ES-I3 (cell line): ENCODE data around the gene RHOXF2B.
"Not testable (repeated sequence)": the region's sequence is repeated elsewhere in the genome, so short reads cannot be mapped to it uniquely, and the experiment has no call there.

Source experiments
- H3K36me3 ChIP-seq: 2 replicates; pipeline ENCODE4 v1.6.1; 2013; ENCODE audit warnings: mild to moderate bottlenecking, low read length, control low read depth, moderate library complexity; ENCODE audit not compliant: insufficient read depth
- H3K4me1 ChIP-seq: 2 replicates; pipeline ENCODE4 v1.6.1; 2013; ENCODE audit warnings: mild to moderate bottlenecking, control low read depth, low read length; ENCODE audit not compliant: insufficient read depth
- H3K9ac ChIP-seq: 2 replicates; pipeline ENCODE4 v1.6.1; 2013; ENCODE audit warnings: low read depth, mild to moderate bottlenecking, low read length, moderate library complexity
- H3K9me3 ChIP-seq: 2 replicates; pipeline ENCODE4 v1.6.1; 2013; ENCODE audit warnings: mild to moderate bottlenecking, low read length, moderate library complexity; ENCODE audit not compliant: control insufficient read depth, insufficient read depth

The RHOXF2B gene

DNA sequence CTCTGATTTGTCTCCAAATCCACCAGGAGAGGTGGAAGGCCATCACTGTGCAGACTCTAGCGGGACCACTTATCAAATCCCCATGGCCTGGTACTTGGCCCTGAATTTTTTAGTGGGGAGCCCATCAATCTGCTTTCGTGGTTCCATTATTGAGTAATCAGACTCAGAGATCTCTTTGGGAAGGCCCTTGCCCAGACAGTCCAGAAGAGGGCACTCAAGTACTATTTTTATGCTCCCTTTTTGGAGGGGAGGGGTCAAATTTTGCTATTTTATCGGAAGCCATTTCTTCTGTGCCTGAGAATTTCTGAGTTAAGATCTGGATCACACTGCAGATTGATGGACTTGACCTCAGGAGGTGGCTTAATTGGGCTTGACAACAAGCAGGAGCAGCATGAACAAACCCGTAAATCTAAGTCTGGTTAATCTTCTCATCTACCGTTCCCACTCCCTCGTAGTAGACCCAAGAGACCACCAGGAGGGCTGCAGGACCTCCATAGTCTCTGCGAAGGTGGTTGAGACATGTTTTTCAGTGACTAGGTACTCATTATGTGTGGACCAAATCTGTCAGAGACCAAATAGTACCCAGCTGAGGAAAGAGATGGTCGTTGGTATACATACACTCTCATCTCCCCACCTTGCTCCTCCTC is 38.3 kb downstream of the RHOXF2B start:
- not testable (repeated sequence) for H3K36me3 ChIP-seq, H3K9me3 ChIP-seq, H3K9ac ChIP-seq
- peaks cover 15% of the 10 kb centered on the region; the same call in 1 of the 2 replicates for H3K4me1 ChIP-seq

DNA sequence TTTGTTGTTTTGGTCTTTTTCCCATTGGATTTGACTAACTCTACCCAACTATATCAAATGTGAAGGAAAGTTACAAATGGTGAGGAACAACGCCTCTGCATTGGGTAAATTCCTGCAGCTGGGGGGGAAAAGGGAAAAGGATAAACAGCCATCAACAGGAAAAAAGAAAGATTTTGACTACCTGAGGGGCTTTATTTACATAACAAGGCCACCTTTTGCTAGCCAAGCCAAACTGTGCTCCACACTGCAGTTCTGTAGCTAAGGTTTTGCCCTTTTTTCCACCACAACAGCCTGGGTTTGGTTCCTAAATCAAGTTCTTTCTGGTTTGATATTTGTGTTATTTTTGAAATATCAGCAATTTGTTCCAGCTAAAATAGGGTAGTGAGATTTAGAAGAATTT is 40.8 kb downstream of the RHOXF2B start:
- no peak overlapping the region; the same call in 1 of the 2 replicates for H3K9ac ChIP-seq
- peaks cover 6% of the 10 kb centered on the region; the same call in 1 of the 2 replicates for H3K9me3 ChIP-seq
- H3K36me3 ChIP-seq, result no peaks in the 10 kb centered on the region
- peaks cover 15% of the 10 kb centered on the region; the same call in 1 of the 2 replicates for H3K4me1 ChIP-seq

DNA sequence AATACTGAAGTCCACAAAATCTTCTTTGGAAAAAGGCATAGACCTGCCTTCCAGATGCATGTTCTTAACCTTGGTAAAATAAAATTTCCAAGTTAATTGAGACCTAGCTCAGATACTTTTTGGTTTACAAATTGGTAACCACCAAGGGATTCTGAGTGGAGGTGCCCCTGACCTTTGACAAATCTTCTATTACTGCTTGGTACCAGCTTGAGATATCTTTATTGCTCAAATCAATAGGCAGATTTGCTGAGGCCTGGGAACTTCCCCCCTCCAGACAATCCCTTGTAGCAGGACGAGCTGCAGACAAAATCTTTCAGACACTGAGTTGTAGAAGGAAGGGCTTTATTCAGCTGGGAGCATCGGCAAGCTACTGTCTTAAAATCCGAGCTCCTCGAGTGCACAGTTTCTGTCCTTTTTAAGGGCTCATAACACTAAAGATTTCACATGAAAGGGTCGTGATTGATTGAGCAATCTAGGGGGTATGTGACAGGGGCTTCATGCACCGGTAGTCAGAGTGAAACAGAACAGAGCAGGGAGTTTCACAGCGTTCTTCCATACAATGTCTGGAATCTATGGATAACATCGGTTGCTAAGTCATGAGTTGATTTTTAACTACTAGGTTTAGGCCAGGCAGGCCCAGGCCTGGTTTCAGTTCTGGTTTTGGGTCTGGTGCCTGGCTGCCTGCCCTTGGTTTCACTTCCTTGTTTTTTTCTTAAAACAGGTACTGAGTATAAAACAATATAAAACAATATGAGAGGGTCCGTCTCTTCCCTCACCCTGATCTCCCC is 41.8 kb downstream of the RHOXF2B start:
- H3K36me3 ChIP-seq, H3K9me3 ChIP-seq, H3K9ac ChIP-seq: not testable (repeated sequence)
- H3K4me1 ChIP-seq, result peaks cover 15% of the 10 kb centered on the region; the same call in 1 of the 2 replicates

DNA sequence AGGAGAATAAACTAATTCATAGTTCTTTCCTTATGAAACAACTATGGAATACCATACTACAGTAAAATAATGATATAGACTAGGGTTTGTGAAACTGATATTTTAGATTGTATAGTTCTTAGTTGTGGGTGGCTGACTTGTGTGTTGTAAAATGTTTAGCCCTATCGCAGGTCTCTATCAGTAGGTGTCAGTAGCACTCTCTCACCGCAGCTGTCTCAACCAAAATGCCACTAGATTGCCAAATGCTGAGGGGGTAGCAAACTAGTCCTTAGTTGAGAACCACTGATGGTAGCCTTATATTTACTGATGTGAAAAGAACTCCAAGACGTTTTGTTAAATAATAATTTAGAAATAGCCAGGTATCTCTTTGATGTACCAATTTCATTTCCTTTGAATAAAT is 48.1 kb downstream of the RHOXF2B start:
- H3K36me3 ChIP-seq, result no peaks in the 10 kb centered on the region
- H3K9me3 ChIP-seq, result no peaks in the 10 kb centered on the region
- no peak overlapping the region for H3K9ac ChIP-seq
- no peaks in the 10 kb centered on the region for H3K4me1 ChIP-seq

DNA sequence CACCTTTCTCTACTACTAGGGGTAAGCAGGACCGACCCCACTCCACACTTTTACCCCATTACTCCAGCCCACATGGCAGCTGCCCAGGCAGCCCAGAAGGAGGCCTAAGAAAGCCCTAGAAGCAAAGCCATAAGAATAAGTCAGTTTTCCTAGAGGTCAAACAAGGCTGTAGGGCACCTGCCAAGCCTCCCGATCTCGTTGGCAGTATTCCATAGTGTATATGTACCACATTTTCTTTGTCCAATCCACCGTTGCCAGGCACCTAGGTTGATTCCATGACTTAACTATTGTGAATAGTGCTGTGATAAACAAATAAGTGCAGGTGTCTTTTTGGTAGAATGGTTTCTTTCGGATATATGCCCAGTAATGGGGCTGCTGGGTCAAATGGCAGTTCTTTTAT is 54.2 kb downstream of the RHOXF2B start:
- Histone ChIP-seq H3K9me3 (no peaks in the 10 kb centered on the region), H3K9ac (no peak overlapping the region), H3K4me1 (no peaks in the 10 kb centered on the region), H3K36me3 (no peaks in the 10 kb centered on the region)

DNA sequence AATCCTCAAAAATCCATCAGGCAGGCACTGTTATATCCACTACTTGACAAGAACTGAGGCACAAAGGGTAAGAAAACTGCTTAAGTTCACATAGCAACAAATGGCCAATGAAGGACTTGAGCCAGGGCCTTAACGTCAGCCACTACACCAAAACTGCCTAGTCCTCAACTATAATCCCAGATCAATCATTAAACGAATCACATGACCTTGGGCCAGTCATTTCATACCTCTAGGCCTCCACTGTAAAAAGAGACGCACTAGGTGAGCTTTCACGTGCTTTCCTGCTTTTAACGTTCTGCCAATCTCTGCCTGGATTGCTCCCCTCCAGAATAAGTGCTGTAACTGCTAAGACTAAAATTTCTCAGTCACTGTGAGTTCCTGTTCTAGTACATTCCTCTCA is 54.7 kb downstream of the RHOXF2B start:
- Histone ChIP-seq H3K4me1 (no peaks in the 10 kb centered on the region), H3K9me3 (no peaks in the 10 kb centered on the region), H3K9ac (no peak overlapping the region), H3K36me3 (no peaks in the 10 kb centered on the region)
